ENCODE measurements around the gene NUP43. TPM values are rescaled to one million over a fixed set of nuclear protein-coding genes. Genes with fewer than 3 reads are reported as not detected.
A peak's percentile ranks its signal among the peaks of the same experiment; 100 is the strongest.

Gene NUP43
- total and polyA plus RNA-seq, 10 of the 15 experiments (the other 5 are each of a cell fraction or from before 2014, with no cell fraction given): 8.9 to 54.2 (median 27.7) TPM

DNA sequence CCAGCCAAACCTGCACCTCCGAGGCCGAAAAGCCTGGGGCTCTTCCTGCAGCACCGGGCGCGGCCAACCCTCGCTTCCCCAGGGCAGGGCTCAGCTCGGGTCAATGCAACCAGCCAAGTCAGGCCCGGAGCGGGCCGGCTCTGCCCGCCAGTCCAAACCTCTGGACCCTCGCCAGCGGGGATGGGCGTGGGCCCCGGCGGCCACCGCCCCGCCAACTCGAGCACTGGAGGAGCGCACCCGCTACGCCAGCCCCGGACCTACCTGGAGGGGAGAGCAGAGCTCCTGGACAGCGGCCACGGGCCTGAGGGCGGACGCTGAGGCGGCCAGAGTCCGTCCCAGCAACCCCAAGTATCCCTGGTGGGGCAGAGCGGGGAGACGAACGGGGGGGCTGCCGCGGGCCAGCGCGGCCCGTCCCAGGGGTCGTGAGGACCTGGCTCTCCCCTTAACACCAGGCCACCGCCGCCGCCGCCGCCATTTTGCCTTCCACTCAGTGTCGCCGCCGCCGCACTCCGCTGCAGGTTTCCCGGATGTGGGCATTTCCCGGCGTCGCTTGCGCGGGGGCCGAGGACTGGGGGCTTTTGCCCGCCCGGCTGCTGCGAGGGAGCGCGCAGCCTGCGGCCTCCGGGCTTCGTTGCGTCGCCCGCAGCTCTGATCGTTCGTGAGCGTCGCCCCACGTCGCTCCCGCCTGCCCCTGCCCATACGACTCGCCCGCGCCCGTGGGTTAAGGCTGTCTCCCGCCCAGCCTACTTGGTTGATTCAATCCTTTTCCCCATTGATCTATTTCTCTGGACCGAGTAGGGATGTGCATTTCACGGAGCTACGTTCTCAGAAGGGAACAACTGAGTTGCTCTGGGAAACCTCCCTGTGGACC lies 28.5 kb downstream of the NUP43 start, which contains the start of gene LATS1 (continued):
- TF ChIP-seq, protein P1, sequence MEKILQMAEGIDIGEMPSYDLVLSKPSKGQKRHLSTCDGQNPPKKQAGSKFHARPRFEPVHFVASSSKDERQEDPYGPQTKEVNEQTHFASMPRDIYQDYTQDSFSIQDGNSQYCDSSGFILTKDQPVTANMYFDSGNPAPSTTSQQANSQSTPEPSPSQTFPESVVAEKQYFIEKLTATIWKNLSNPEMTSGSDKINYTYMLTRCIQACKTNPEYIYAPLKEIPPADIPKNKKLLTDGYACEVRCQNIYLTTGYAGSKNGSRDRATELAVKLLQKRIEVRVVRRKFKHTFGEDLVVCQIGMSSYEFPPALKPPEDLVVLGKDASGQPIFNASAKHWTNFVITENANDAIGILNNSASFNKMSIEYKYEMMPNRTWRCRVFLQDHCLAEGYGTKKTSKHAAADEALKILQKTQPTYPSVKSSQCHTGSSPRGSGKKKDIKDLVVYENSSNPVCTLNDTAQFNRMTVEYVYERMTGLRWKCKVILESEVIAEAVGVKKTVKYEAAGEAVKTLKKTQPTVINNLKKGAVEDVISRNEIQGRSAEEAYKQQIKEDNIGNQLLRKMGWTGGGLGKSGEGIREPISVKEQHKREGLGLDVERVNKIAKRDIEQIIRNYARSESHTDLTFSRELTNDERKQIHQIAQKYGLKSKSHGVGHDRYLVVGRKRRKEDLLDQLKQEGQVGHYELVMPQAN (conservative IDR thresholded peaks at IDR 0.05): peak; percentile 80
- no peak for TF ChIP-seq SMC3 (IDR thresholded peaks at IDR 0.05; ENCODE audit: borderline replicate concordance, low read length)
- TF ChIP-seq, protein P2, sequence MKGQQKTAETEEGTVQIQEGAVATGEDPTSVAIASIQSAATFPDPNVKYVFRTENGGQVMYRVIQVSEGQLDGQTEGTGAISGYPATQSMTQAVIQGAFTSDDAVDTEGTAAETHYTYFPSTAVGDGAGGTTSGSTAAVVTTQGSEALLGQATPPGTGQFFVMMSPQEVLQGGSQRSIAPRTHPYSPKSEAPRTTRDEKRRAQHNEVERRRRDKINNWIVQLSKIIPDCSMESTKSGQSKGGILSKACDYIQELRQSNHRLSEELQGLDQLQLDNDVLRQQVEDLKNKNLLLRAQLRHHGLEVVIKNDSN (IDR thresholded peaks at IDR 0.05; ENCODE audit: borderline replicate concordance, extremely low read length, insufficient read depth, low read depth, low read length): no peak
- no peak; the same call in 1 of the 2 replicates for TF ChIP-seq IRF3 (IDR thresholded peaks at IDR 0.05)
- TF ChIP-seq ATF3 (IDR thresholded peaks at IDR 0.05; ENCODE audit: borderline replicate concordance, extremely low read depth, low read depth, low read length): no peak
- TF ChIP-seq CBFB (IDR thresholded peaks at IDR 0.05; ENCODE audit: low read depth): peak; percentile 63; the same call in 1 of the 2 replicates
- no peak for TF ChIP-seq STAT3 (IDR thresholded peaks at IDR 0.05; ENCODE audit: low read depth, low read length)
- no peak for TF ChIP-seq ZNF274 (IDR thresholded peaks at IDR 0.05; ENCODE audit: insufficient read depth, insufficient read length)
- TF ChIP-seq EZH2 (IDR thresholded peaks at IDR 0.05; ENCODE audit: borderline replicate concordance, control insufficient read depth, low read depth, low read length): no peak
- TF ChIP-seq FOS (IDR thresholded peaks at IDR 0.05; ENCODE audit: borderline replicate concordance, extremely low read depth, insufficient read length): no peak
- TF ChIP-seq NR2C1 (IDR thresholded peaks at IDR 0.05): peak; percentile 44; the same call in 1 of the 2 replicates
- TF ChIP-seq HDGF (IDR thresholded peaks at IDR 0.05): peak; percentile 41; the same call in 1 of the 2 replicates
- TF ChIP-seq, protein P3, sequence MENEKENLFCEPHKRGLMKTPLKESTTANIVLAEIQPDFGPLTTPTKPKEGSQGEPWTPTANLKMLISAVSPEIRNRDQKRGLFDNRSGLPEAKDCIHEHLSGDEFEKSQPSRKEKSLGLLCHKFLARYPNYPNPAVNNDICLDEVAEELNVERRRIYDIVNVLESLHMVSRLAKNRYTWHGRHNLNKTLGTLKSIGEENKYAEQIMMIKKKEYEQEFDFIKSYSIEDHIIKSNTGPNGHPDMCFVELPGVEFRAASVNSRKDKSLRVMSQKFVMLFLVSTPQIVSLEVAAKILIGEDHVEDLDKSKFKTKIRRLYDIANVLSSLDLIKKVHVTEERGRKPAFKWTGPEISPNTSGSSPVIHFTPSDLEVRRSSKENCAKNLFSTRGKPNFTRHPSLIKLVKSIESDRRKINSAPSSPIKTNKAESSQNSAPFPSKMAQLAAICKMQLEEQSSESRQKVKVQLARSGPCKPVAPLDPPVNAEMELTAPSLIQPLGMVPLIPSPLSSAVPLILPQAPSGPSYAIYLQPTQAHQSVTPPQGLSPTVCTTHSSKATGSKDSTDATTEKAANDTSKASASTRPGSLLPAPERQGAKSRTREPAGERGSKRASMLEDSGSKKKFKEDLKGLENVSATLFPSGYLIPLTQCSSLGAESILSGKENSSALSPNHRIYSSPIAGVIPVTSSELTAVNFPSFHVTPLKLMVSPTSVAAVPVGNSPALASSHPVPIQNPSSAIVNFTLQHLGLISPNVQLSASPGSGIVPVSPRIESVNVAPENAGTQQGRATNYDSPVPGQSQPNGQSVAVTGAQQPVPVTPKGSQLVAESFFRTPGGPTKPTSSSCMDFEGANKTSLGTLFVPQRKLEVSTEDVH (IDR thresholded peaks at IDR 0.05; ENCODE audit: low read depth, partially characterized antibody): no peak
- TF ChIP-seq RAD21 (IDR thresholded peaks at IDR 0.05; ENCODE audit: insufficient read depth, low read depth, low read length): no peak
- TF ChIP-seq ATF7 (IDR thresholded peaks at IDR 0.05; ENCODE audit: low read depth): no peak
- TF ChIP-seq SREBF1 (IDR thresholded peaks at IDR 0.05; ENCODE audit: low read length): no peak
- TF ChIP-seq BMI1 (IDR thresholded peaks at IDR 0.05; ENCODE audit: borderline replicate concordance): no peak
- TF ChIP-seq WRNIP1 (IDR thresholded peaks at IDR 0.05; ENCODE audit: borderline replicate concordance, low read depth, low read length): no peak
- TF ChIP-seq EED (IDR thresholded peaks at IDR 0.05; ENCODE audit: low read depth): 0 out of 2 replicates have a peak, but pooled peaks have one; percentile 23
- TF ChIP-seq MYC (IDR thresholded peaks at IDR 0.05; ENCODE audit: insufficient read depth, insufficient read length, insufficient replicate concordance, low read length, severe bottlenecking): no peak
- peak; percentile 92; the same call in 1 of the 2 replicates for TF ChIP-seq ASH2L (IDR thresholded peaks at IDR 0.05; ENCODE audit: borderline replicate concordance, low read depth)
- peak; percentile 87 for TF ChIP-seq POU2F2 (IDR thresholded peaks at IDR 0.05; ENCODE audit: borderline replicate concordance, low read depth, low read length)

Data from GM12878 (cell line).